KMS-11 (cell line): ENCODE measurements around the gene LRRFIP1.

Experiments
- H2AFZ ChIP-seq: fragments of 200-600 bp; sonication (generic); 2 replicates; pipeline ENCODE4 v1.6.1; 2016; ENCODE audit warnings: antibody characterized with exemption, mixed run types, low read depth
- H3K27ac ChIP-seq: fragments of 200-600 bp; sonication (generic); 2 replicates; pipeline ENCODE4 v1.6.1; 2016; ENCODE audit warnings: mild to moderate bottlenecking, mixed run types
- H3K27me3 ChIP-seq: fragments of 200-600 bp; sonication (generic); 2 replicates; pipeline ENCODE4 v1.6.1; 2017; ENCODE audit warnings: mild to moderate bottlenecking, low read depth, mixed run types, moderate library complexity; ENCODE audit not compliant: insufficient read depth
- H3K36me3 ChIP-seq: fragments of 200-600 bp; sonication (generic); 2 replicates; pipeline ENCODE4 v1.6.1; 2017; ENCODE audit warnings: mild to moderate bottlenecking, mixed run types; ENCODE audit not compliant: insufficient read depth
- H3K4me1 ChIP-seq: fragments of 200-600 bp; sonication (generic); 2 replicates; pipeline ENCODE4 v1.6.1; 2016; ENCODE audit warnings: mild to moderate bottlenecking, low read depth, mixed run types; ENCODE audit not compliant: poor library complexity, severe bottlenecking
- H3K4me2 ChIP-seq: fragments of 200-600 bp; sonication (generic); 2 replicates; pipeline ENCODE4 v1.7.0; 2016; ENCODE audit warnings: mild to moderate bottlenecking, mixed run types
- H3K4me3 ChIP-seq: fragments of 200-600 bp; sonication (generic); IDR thresholded peaks from 2 replicates; pipeline ENCODE4 v1.6.1; 2017; ENCODE audit warnings: low read depth, low read length, mixed read lengths; ENCODE audit not compliant: insufficient read depth
- H3K79me2 ChIP-seq: fragments of 200-600 bp; sonication (generic); 2 replicates; pipeline ENCODE4 v1.6.1; 2016; ENCODE audit warnings: low read depth, mixed run types; ENCODE audit not compliant: insufficient read depth
- H3K9ac ChIP-seq: fragments of 200-600 bp; sonication (generic); 2 replicates; pipeline ENCODE4 v1.6.1; 2016; ENCODE audit warnings: mild to moderate bottlenecking, mixed run types
- H4K20me1 ChIP-seq: fragments of 200-600 bp; sonication (generic); 2 replicates; pipeline ENCODE4 v1.6.1; 2016; ENCODE audit warnings: mild to moderate bottlenecking, mixed run types; ENCODE audit not compliant: insufficient read depth
- CTCF ChIP-seq: fragments of 200-600 bp; sonication (generic); conservative IDR thresholded peaks from 2 replicates; pipeline ENCODE4 v1.6.1; 2017; ENCODE audit warnings: low read depth, mild to moderate bottlenecking, antibody characterized with exemption, low read length, moderate library complexity, mixed read lengths

LRRFIP1 gene

GRCh38 chr2:237724811-237725478 lies 97.6 kb downstream of the LRRFIP1 start:
- Histone ChIP-seq H3K4me1 (peaks cover 26% of the 10 kb centered on the region), H3K4me2 (no peak overlapping the region), H3K4me3 (no peak overlapping the region), H4K20me1 (0 out of 2 replicates have a peak, but pooled peaks cover 7% of the 10 kb centered on the region), H3K36me3 (no peaks in the 10 kb centered on the region), H2AFZ (no peak overlapping the region), H3K27me3 (no peaks in the 10 kb centered on the region), H3K27ac (no peak overlapping the region), H3K9ac (no peak overlapping the region), H3K79me2 (peaks cover 40% of the 10 kb centered on the region)
- TF ChIP-seq CTCF, result no peak

GRCh38 chr2:237725661-237726060 lies 98.3 kb downstream of the LRRFIP1 start:
- no peak for TF ChIP-seq CTCF
- H4K20me1 ChIP-seq, result 0 out of 2 replicates have a peak, but pooled peaks cover 7% of the 10 kb centered on the region

GRCh38 chr2:237726401-237726830 lies 99.0 kb downstream of the LRRFIP1 start:
- H3K4me3 ChIP-seq, result no peak overlapping the region
- H3K27ac ChIP-seq, result no peak overlapping the region
- no peak overlapping the region for H2AFZ ChIP-seq
- H3K9ac ChIP-seq, result no peak overlapping the region
- H4K20me1 ChIP-seq, result 0 out of 2 replicates have a peak, but pooled peaks cover 7% of the 10 kb centered on the region
- no peaks in the 10 kb centered on the region for H3K27me3 ChIP-seq
- TF ChIP-seq CTCF, result no peak
- H3K36me3 ChIP-seq, result no peaks in the 10 kb centered on the region
- H3K4me2 ChIP-seq, result no peak overlapping the region
- peaks cover 44% of the 10 kb centered on the region for H3K79me2 ChIP-seq
- H3K4me1 ChIP-seq, result peaks cover 26% of the 10 kb centered on the region

More at GRCh38 chr2:237725661-237726060, 98.3 kb downstream of the LRRFIP1 start:
- Histone ChIP-seq H3K4me2 (no peak overlapping the region), H3K79me2 (peaks cover 44% of the 10 kb centered on the region), H3K4me1 (peaks cover 26% of the 10 kb centered on the region), H3K27ac (no peak overlapping the region), H3K27me3 (no peaks in the 10 kb centered on the region), H3K36me3 (no peaks in the 10 kb centered on the region), H2AFZ (no peak overlapping the region), H3K4me3 (no peak overlapping the region), H3K9ac (no peak overlapping the region)

- no peak overlapping the region for H3K9ac ChIP-seq
- H3K79me2 ChIP-seq, result peaks cover 49% of the 10 kb centered on the region
- H3K4me1 ChIP-seq, result peaks cover 26% of the 10 kb centered on the region
These were observed 100.0 kb downstream of the LRRFIP1 start for GRCh38 chr2:237727363-237727762.

More at GRCh38 chr2:237727363-237727762, 100.0 kb downstream of the LRRFIP1 start:
- Histone ChIP-seq H3K4me3 (no peak overlapping the region), H4K20me1 (0 out of 2 replicates have a peak, but pooled peaks cover 7% of the 10 kb centered on the region), H3K27me3 (no peaks in the 10 kb centered on the region), H3K27ac (no peak overlapping the region), H3K36me3 (no peaks in the 10 kb centered on the region), H3K4me2 (no peak overlapping the region), H2AFZ (no peak overlapping the region)
- TF ChIP-seq CTCF, result no peak
